Activated naive CD4-positive, alpha-beta T cell treated with anti-CD3 and anti-CD28 coated beads, Interleukin-2, amount 50 U/mL, for 72 hours (primary cell): ENCODE measurements around the gene PPM1J. TPM values are rescaled to one million over a fixed set of nuclear protein-coding genes. Genes with fewer than 3 reads are reported as not detected.

Experiments
- ATAC-seq, 2 donors: fragments of 150-1000 bp; cut with Tn5 transposase; 2 replicates each; pipeline ENCODE4 v1.10.0; 2021; ENCODE audit warnings: mild to moderate bottlenecking in 2 of 2, moderate library complexity in 2 of 2
- DNase-seq, 2 donors: peaks; one replicate each; pipeline ENCODE4 v3.0.0; 2021 to 2022; ENCODE audit warnings: low spot score in 2 of 2
- H3K27ac Mint-ChIP-seq, 2 donors: one replicate each; pipeline ENCODE4 v1.8.0; 2022; ENCODE audit warnings: mild to moderate bottlenecking in 2 of 2, mixed read lengths in 2 of 2
- H3K36me3 Mint-ChIP-seq, 2 donors: one replicate each; pipeline ENCODE4 v1.8.0; 2022; ENCODE audit warnings: mixed read lengths in 2 of 2
- H3K9me3 Mint-ChIP-seq, 2 donors: one replicate each; pipeline ENCODE4 v1.8.0; 2022; ENCODE audit warnings: mixed read lengths in 2 of 2
- total RNA-seq, 2 donors: library from RNA; stranded (reverse); gene quantifications; one replicate each; pipeline ENCODE4 v1.2.3, GENCODE V29; 2022

Gene PPM1J
- total RNA-seq, 2 donors from 2014 or later = 0.46 to 1.8 TPM

GRCh38 chr1:112711670-112712069 lies 3.5 kb downstream of the PPM1J start:
- Mint-ChIP-seq H3K36me3 (no peaks in the 10 kb centered on the region), H3K9me3 (no peaks in the 10 kb centered on the region), H3K27ac (no peak overlapping the region)
- ATAC-seq (no peak), DNase-seq (no peak)

DNA sequence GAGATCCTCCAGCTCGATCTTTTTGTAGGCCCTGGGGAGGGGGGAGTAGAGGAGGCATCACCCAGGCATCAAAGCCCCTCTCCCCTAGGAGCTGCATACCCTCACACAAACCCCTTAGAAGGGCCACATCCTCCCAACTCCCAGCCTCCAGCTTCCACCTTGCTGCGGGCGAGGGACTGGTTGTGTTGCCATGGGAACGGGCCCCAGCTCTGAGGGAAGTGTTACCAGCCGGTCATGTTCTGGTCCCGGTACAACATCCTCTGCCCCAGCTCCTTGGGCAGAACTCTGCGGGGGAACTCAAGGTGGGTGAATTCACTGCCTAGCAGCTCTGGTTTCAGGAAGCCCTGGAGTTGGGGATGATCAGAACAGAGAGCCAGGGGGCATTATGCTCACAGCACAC lies 4.1 kb downstream of the PPM1J start:
- H3K36me3 Mint-ChIP-seq = no peaks in the 10 kb centered on the region
- H3K9me3 Mint-ChIP-seq = no peaks in the 10 kb centered on the region
- no peak for ATAC-seq
- H3K27ac Mint-ChIP-seq = no peak overlapping the region
- DNase-seq = no peak

GRCh38 chr1:112710586-112710985 lies 4.5 kb downstream of the PPM1J start:
- H3K36me3 Mint-ChIP-seq = no peaks in the 10 kb centered on the region
- H3K9me3 Mint-ChIP-seq = no peaks in the 10 kb centered on the region
- DNase-seq (no peak), ATAC-seq (no peak)
- H3K27ac Mint-ChIP-seq = no peak overlapping the region

DNA sequence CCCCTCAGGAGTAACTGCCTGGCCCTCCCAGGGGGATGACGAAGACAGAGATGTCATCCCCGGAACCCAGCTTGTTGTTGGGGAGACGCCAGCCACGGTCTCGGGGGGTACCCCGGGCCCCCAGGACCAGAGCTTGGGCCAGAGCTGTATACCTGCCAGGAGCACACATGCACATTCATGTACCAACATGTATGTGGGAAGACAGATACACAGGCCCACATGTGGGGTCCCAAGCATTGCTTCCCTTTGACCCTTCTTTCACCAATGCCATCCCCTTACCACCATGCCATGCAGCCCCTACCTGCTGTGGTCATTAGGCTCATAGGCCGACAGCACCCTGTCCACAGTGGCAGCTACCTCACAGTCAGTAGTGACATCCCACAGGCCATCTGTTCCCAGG lies 5.0 kb downstream of the PPM1J start:
- H3K36me3 Mint-ChIP-seq = no peaks in the 10 kb centered on the region
- no peak for DNase-seq
- H3K9me3 Mint-ChIP-seq = no peaks in the 10 kb centered on the region
- ATAC-seq = no peak
- H3K27ac Mint-ChIP-seq = no peak overlapping the region

DNA sequence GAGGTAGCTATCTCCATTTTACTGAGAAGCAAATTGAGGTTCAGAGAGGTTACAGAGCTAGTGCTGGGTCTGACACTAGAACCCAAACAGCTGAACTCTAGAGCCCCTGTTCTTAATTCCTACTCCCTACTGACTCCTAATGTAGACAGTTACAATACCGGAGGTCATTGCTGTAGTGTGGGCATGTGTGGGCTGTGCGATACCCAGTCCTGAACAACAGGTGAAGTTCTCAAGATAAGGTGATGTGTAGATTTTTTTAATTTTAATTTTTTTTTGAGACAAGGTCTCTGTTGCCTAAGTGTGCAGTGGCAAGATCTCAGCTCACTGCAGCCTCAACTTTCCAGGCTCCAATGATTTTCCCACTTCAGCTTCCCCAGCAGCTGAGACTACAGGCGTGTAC lies 6.6 kb downstream of the PPM1J start:
- ATAC-seq = no peak
- Mint-ChIP-seq H3K36me3 (no peaks in the 10 kb centered on the region), H3K27ac (no peak overlapping the region), H3K9me3 (no peaks in the 10 kb centered on the region)
- no peak for DNase-seq

GRCh38 chr1:112708002-112708448 lies 7.1 kb downstream of the PPM1J start:
- H3K27ac Mint-ChIP-seq = no peak overlapping the region
- ATAC-seq (no peak), DNase-seq (no peak)
- H3K9me3 Mint-ChIP-seq = no peaks in the 10 kb centered on the region
- no peaks in the 10 kb centered on the region for H3K36me3 Mint-ChIP-seq

GRCh38 chr1:112707221-112708001 lies 7.7 kb downstream of the PPM1J start:
- peaks cover 0 to 2% of the 10 kb centered on the region in 2 donors for H3K36me3 Mint-ChIP-seq
- H3K27ac Mint-ChIP-seq = no peak overlapping the region
- ATAC-seq = peak; percentile 40 to 65

GRCh38 chr1:112706505-112707220 lies 8.5 kb downstream of the PPM1J start, which contains the start of gene RHOC:
TSS of gene RHOC (minus strand) at chr1:112707127. CDS start at chr1:112703799, 3,328 bp downstream.
- no peaks in the 10 kb centered on the region for H3K9me3 Mint-ChIP-seq
- H3K36me3 Mint-ChIP-seq = peaks cover 6 to 9% of the 10 kb centered on the region in 2 donors
- ATAC-seq (peak; percentile 36 to 77), DNase-seq (peak; percentile 59 to 69)
- peak within 1 kb of the TSS in 1 of 2 donors; percentile 86 for H3K27ac Mint-ChIP-seq

More at GRCh38 chr1:112707221-112708001, 7.7 kb downstream of the PPM1J start:
- DNase-seq = peak; percentile 74 to 81
- no peaks in the 10 kb centered on the region for H3K9me3 Mint-ChIP-seq

- H3K9me3 Mint-ChIP-seq = no peaks in the 10 kb centered on the region
- ATAC-seq = peak; percentile 64 to 76
- H3K36me3 Mint-ChIP-seq = peaks cover 6 to 11% of the 10 kb centered on the region in 2 donors
- DNase-seq = peak; percentile 58 to 82
- peak overlapping the region; percentile 81 to 86 for H3K27ac Mint-ChIP-seq
Measured at GRCh38 chr1:112704934-112705627, 10.1 kb downstream of the PPM1J start.

DNA sequence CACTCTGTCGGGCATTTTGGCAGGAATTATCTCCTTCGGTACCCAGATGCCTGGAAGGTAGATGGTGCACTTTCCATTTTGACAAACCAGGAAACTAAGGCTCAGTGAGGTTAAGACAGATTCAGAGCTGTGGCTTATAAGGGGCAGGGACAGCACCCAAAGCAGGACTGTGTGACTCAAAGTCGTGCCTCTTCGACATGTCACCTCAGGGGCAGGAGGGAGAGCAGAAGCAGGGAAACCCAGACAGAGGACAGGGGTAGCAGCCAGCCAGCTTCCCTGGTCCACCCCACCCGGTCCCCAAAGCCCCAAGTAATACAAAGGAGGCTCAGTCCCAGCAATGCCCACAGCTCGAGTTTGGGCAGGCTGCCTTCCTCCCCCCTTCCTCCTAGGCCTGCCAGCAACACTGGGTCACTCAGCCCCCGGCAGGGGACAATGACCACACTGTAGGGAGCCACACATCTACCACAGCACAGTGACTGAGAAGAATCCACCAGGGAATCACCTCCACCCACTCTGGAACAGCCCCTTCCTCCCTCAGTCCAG lies 10.7 kb downstream of the PPM1J start:
- ATAC-seq (peak; percentile 35 to 72), DNase-seq (peak in 1 of 2 donors; percentile 80)
- H3K9me3 Mint-ChIP-seq = no peaks in the 10 kb centered on the region
- H3K36me3 Mint-ChIP-seq = peaks cover 6 to 11% of the 10 kb centered on the region in 2 donors
- H3K27ac Mint-ChIP-seq = peak overlapping the region in 1 of 2 donors; percentile 86

GRCh38 chr1:112703706-112704105 lies 11.4 kb downstream of the PPM1J start:
- DNase-seq = no peak
- ATAC-seq = no peak
- no peaks in the 10 kb centered on the region for H3K9me3 Mint-ChIP-seq
- peaks cover 6 to 11% of the 10 kb centered on the region in 2 donors for H3K36me3 Mint-ChIP-seq
- peak overlapping the region; percentile 72 to 86 for H3K27ac Mint-ChIP-seq

- Mint-ChIP-seq H3K9me3 (no peaks in the 10 kb centered on the region), H3K36me3 (peaks cover 6 to 11% of the 10 kb centered on the region in 2 donors), H3K27ac (peak overlapping the region; percentile 82 to 89)
- DNase-seq (no peak), ATAC-seq (no peak)
Measured at GRCh38 chr1:112702420-112703261, 12.5 kb downstream of the PPM1J start.

DNA sequence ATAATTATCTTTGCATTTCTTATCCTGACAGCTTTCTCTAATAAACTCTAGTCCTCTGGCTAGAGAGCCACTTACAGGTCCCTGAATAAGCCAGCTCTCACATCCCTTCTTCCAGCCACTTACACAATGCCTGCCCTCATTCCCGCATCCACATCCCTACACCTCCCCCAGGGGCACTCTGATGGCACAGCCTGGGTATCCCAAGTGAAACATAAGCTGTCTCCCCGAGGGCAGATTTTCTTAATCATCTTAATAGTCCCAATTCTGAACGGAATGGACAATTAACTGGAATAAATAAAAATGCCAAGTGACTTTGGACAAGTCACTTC lies 13.1 kb downstream of the PPM1J start:
- no peaks in the 10 kb centered on the region for H3K9me3 Mint-ChIP-seq
- ATAC-seq (no peak), DNase-seq (no peak)
- H3K36me3 Mint-ChIP-seq = peaks cover 6 to 11% of the 10 kb centered on the region in 2 donors
- peak overlapping the region; percentile 23 to 82 for H3K27ac Mint-ChIP-seq

GRCh38 chr1:112701227-112702066 lies 13.7 kb downstream of the PPM1J start:
- peaks cover 6 to 11% of the 10 kb centered on the region in 2 donors for H3K36me3 Mint-ChIP-seq
- no peak for DNase-seq
- no peaks in the 10 kb centered on the region for H3K9me3 Mint-ChIP-seq
- no peak for ATAC-seq
- peak overlapping the region; percentile 23 to 82 for H3K27ac Mint-ChIP-seq
